Endodermal cell (in vitro differentiated cells): ENCODE data around the gene TRAPPC8. TPM values are rescaled to one million over a fixed set of nuclear protein-coding genes. Genes with fewer than 3 reads are reported as not detected.
"Not testable (repeated sequence)": the region's sequence is repeated elsewhere in the genome, so short reads cannot be mapped to it uniquely, and the experiment has no call there.

ENCODE experiments used
- DNase-seq: peaks from one replicate; pipeline ENCODE4 v3.0.0-alpha.2; 2017
- H3K27ac ChIP-seq: 2 replicates; pipeline ENCODE4 v1.5.1; 2013; ENCODE audit warnings: mild to moderate bottlenecking, low read depth, low read length, moderate library complexity
- H3K27me3 ChIP-seq: 2 replicates; pipeline ENCODE4 v1.6.1; 2013; ENCODE audit warnings: mild to moderate bottlenecking, low read length, moderate library complexity; ENCODE audit not compliant: insufficient read depth, control insufficient read depth, poor library complexity, severe bottlenecking
- H3K36me3 ChIP-seq: 2 replicates; pipeline ENCODE4 v1.7.0; 2013; ENCODE audit warnings: mild to moderate bottlenecking, low read length, moderate library complexity; ENCODE audit not compliant: control insufficient read depth, insufficient read depth
- H3K4me1 ChIP-seq: one replicate; pipeline ENCODE4 v1.7.0; 2013; ENCODE audit warnings: low read length; ENCODE audit not compliant: control insufficient read depth, insufficient read depth
- H3K4me3 ChIP-seq: 2 replicates; pipeline ENCODE4 v1.5.1; 2013; ENCODE audit warnings: mild to moderate bottlenecking, low read length, moderate library complexity
- H3K9ac ChIP-seq: 2 replicates; pipeline ENCODE4 v1.6.1; 2013; ENCODE audit warnings: mild to moderate bottlenecking, low read length, moderate library complexity; ENCODE audit not compliant: poor library complexity, severe bottlenecking; ENCODE audit errors: extremely low read depth
- H3K9me3 ChIP-seq: 2 replicates; pipeline ENCODE4 v1.6.1; 2013; ENCODE audit warnings: mild to moderate bottlenecking, low read length, moderate library complexity; ENCODE audit not compliant: control insufficient read depth
- H3K27ac Mint-ChIP-seq: 2 replicates; pipeline ENCODE4 v1.8.0; 2020; ENCODE audit warnings: mixed read lengths
- H3K27me3 Mint-ChIP-seq: 2 replicates; pipeline ENCODE4 v1.8.0; 2021; ENCODE audit warnings: mild to moderate bottlenecking, mixed read lengths; ENCODE audit not compliant: insufficient read depth
- H3K36me3 Mint-ChIP-seq: 2 replicates; pipeline ENCODE4 v1.8.0; 2020; ENCODE audit warnings: low read depth, mixed read lengths
- H3K4me1 Mint-ChIP-seq: 2 replicates; pipeline ENCODE4 v1.8.0; 2020; ENCODE audit warnings: mixed read lengths
- H3K4me3 Mint-ChIP-seq: 2 replicates; pipeline ENCODE4 v1.8.0; 2020; ENCODE audit warnings: mild to moderate bottlenecking, moderate library complexity, mixed read lengths
- H3K9me3 Mint-ChIP-seq: 2 replicates; pipeline ENCODE4 v1.8.0; 2020; ENCODE audit warnings: mild to moderate bottlenecking, mixed read lengths
- WGBS, 2 experiments: methylation state at CpG; one replicate each; pipeline versions ENCODE4 v1.1.5 to v1.1.7; 2013; ENCODE audit warnings: missing lambda C conversion rate in 2 of 2, mixed read lengths in 1 of 2; ENCODE audit not compliant: insufficient coverage in 1 of 2, insufficient read length in 1 of 2; 5-methylcytosine and 5-hydroxymethylcytosine counted together
- total RNA-seq, 2 donors: library from RNA; stranded (reverse); fragmentation: NEBNext Ultra II Directional in 1 of 2; extraction: Animal tissue kit (Norgen Biotek cat#: 25700) in 1 of 2; gene quantifications; 2 replicates in 1 of 2; 3 replicates in 1 of 2; pipeline ENCODE4 v1.2.1, GENCODE V29; 2021
- TF ChIP-seq, protein P1 (sequence below): fragments of 200-600 bp; sonication (generic); conservative IDR thresholded peaks from 2 replicates; pipeline ENCODE4 v1.5.0; 2021; ENCODE audit warnings: antibody characterized with exemption, mild to moderate bottlenecking

Gene TRAPPC8
- total RNA-seq, 2 donors from 2014 or later: 45.2 to 49.0 TPM

DNA sequence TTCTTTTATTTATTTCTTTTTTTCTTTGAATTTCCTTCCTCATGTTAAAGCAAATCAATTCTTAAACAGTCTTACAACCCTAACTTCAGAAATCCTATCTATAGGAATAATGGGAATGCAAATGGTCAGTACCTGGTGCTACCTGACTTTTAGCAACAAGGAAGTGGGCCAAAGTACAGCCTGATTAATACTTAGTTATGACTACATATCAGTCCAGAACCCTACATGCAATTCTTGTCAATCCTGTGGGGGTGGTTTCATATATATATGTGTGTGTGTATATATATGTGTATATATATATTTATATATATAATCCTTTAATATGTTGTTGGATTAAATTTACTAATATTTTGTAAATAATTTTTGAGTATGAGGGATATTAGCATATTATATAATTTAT lies 14.8 kb upstream of the TRAPPC8 start:
- Histone ChIP-seq H3K4me3 (no peak overlapping the region), H3K36me3 (no peaks in the 10 kb centered on the region), H3K9me3 (peaks cover 9% of the 10 kb centered on the region), H3K27ac (no peak overlapping the region), H3K4me1 (no peaks in the 10 kb centered on the region), H3K27me3 (no peaks in the 10 kb centered on the region), H3K9ac (no peak overlapping the region)
- Mint-ChIP-seq H3K9me3 (peaks cover 23% of the 10 kb centered on the region), H3K27me3 (no peaks in the 10 kb centered on the region), H3K36me3 (no peaks in the 10 kb centered on the region), H3K4me3 (no peak overlapping the region), H3K27ac (no peak overlapping the region), H3K4me1 (peaks cover 8% of the 10 kb centered on the region)
- TF ChIP-seq, protein P1, sequence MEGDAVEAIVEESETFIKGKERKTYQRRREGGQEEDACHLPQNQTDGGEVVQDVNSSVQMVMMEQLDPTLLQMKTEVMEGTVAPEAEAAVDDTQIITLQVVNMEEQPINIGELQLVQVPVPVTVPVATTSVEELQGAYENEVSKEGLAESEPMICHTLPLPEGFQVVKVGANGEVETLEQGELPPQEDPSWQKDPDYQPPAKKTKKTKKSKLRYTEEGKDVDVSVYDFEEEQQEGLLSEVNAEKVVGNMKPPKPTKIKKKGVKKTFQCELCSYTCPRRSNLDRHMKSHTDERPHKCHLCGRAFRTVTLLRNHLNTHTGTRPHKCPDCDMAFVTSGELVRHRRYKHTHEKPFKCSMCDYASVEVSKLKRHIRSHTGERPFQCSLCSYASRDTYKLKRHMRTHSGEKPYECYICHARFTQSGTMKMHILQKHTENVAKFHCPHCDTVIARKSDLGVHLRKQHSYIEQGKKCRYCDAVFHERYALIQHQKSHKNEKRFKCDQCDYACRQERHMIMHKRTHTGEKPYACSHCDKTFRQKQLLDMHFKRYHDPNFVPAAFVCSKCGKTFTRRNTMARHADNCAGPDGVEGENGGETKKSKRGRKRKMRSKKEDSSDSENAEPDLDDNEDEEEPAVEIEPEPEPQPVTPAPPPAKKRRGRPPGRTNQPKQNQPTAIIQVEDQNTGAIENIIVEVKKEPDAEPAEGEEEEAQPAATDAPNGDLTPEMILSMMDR: no peak
- DNase-seq: no peak

DNA sequence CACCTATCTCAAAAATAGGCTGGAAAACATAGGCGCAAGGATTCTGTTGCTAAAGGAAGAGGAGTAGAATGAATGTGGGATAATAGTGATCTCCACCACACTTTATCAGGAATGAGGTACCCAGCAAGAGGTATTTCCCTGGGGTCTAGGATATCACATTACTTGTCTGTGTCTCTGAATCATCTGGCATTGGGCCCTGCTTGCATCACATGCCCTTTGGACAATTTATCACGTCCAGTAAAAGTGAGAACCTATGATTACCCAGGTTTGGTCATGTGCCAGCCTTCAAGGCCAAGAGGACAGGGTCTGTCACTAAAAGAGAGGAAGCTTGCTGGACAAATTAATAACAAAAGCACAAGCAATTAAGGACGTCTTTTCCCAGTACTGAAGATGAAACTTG lies 11.4 kb upstream of the TRAPPC8 start:
- no peak for DNase-seq
- no peaks in the 10 kb centered on the region for H3K36me3 ChIP-seq
- no peak overlapping the region for H3K27ac ChIP-seq
- Mint-ChIP-seq H3K9me3 (peaks cover 36% of the 10 kb centered on the region), H3K27me3 (no peaks in the 10 kb centered on the region), H3K4me1 (peaks cover 21% of the 10 kb centered on the region), H3K36me3 (peaks cover 5% of the 10 kb centered on the region), H3K27ac (no peak overlapping the region), H3K4me3 (no peak overlapping the region)
- H3K9me3 ChIP-seq: peaks cover 40% of the 10 kb centered on the region
- H3K27me3 ChIP-seq: no peaks in the 10 kb centered on the region
- TF ChIP-seq, protein P1: no peak
- 86 to 88% methylated on average over 2 to 3 of the region's 3 CpGs for WGBS, 2 experiments
- no peak overlapping the region for H3K4me3 ChIP-seq
- H3K9ac ChIP-seq: no peak overlapping the region
- H3K4me1 ChIP-seq: no peaks in the 10 kb centered on the region

DNA sequence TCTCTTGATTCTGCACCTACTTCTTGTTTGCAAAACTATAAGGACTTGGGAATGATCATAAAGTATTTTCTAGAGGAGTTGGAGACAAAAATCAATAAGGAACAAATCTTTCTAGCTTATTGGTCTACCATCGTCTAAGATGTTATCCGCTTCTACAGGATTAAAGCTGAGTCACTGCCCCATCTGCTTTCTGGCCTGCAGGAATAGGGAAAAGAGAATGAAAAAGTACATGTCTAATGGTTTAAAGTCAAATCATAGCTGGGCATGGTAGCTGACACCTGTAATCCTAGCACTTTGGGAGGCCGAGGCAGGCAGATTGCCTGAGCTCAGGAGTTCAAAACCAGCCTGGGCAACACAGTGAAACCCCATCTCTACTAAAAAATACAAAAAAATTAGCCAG lies 10.8 kb upstream of the TRAPPC8 start:
- 93 to 95% methylated on average over 3 of the region's 3 CpGs for WGBS, 2 experiments
- peaks cover 21% of the 10 kb centered on the region for H3K4me1 Mint-ChIP-seq

DNA sequence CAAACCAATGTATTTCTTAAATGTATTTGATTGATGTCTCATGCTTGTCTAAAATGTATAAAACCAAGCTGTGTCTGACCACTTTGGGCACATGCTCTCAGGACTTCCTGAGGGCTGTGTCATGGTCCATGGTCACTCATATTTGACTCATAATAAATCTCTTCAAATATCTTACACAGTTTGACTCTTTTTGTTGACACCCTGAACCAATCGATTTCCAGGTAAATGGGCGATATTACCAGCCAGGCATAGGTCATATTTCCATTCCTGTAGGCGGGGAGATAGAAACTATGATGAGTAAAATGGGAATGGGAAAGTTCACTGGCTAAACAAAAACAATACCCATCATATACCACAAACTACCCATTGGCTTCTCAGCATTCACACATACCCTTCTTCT lies 9.3 kb upstream of the TRAPPC8 start:
- Histone ChIP-seq H3K27ac (no peak overlapping the region), H3K27me3 (no peaks in the 10 kb centered on the region), H3K9me3 (peaks cover 61% of the 10 kb centered on the region), H3K4me3 (peak overlapping the region; percentile 64), H3K4me1 (no peaks in the 10 kb centered on the region), H3K9ac (no peak overlapping the region), H3K36me3 (no peaks in the 10 kb centered on the region)
- no peak for DNase-seq
- TF ChIP-seq, protein P1: no peak
- peaks cover 47% of the 10 kb centered on the region for H3K9me3 Mint-ChIP-seq
- H3K27me3 Mint-ChIP-seq: no peaks in the 10 kb centered on the region
- H3K4me3 Mint-ChIP-seq: no peak overlapping the region
- 100% methylated on average over 3 of the region's 3 CpGs; no CpG with 5 or more reads in 1 of the 2 experiments for WGBS, 2 experiments
- no peak overlapping the region for H3K27ac Mint-ChIP-seq
- peaks cover 21% of the 10 kb centered on the region for H3K4me1 Mint-ChIP-seq
- H3K36me3 Mint-ChIP-seq: peaks cover 13% of the 10 kb centered on the region

More for the DNA sequence above, 10.8 kb upstream of the TRAPPC8 start:
- DNase-seq, H3K36me3 Mint-ChIP-seq, H3K4me3 ChIP-seq, H3K27ac ChIP-seq, H3K27me3 ChIP-seq, H3K9ac ChIP-seq, H3K36me3 ChIP-seq, H3K4me3 Mint-ChIP-seq, H3K27ac Mint-ChIP-seq, H3K27me3 Mint-ChIP-seq, H3K4me1 ChIP-seq: not testable (repeated sequence)
- H3K9me3 ChIP-seq: peaks cover 47% of the 10 kb centered on the region
- peaks cover 37% of the 10 kb centered on the region for H3K9me3 Mint-ChIP-seq
